SK-N-SH (cell line): ENCODE data around the gene NFATC3.

Experiments used
- FOSL2 ChIP-seq: IDR thresholded peaks from 2 replicates; pipeline ENCODE4 v1.4.0; 2012; ENCODE audit warnings: low read depth, mild to moderate bottlenecking, moderate library complexity, borderline replicate concordance
- NRF1 ChIP-seq: IDR thresholded peaks from 2 replicates; pipeline ENCODE4 v1.6.1; 2012; ENCODE audit warnings: low read depth, mild to moderate bottlenecking, low read length
- USF2 ChIP-seq: fragments of 150-350 bp; IDR thresholded peaks from 2 replicates; pipeline ENCODE4 v1.6.1; 2017; ENCODE audit warnings: antibody characterized with exemption, low read length, low read depth, borderline replicate concordance
- TF ChIP-seq, protein P1 (sequence below): fragments of 200-600 bp; sonication (generic); IDR thresholded peaks from 2 replicates; pipeline ENCODE4 v1.6.1; 2017; ENCODE audit warnings: antibody characterized with exemption, mild to moderate bottlenecking, moderate library complexity

- TF ChIP-seq NRF1 (no peak), FOSL2 (no peak), USF2 (no peak)
- TF ChIP-seq, protein P1, sequence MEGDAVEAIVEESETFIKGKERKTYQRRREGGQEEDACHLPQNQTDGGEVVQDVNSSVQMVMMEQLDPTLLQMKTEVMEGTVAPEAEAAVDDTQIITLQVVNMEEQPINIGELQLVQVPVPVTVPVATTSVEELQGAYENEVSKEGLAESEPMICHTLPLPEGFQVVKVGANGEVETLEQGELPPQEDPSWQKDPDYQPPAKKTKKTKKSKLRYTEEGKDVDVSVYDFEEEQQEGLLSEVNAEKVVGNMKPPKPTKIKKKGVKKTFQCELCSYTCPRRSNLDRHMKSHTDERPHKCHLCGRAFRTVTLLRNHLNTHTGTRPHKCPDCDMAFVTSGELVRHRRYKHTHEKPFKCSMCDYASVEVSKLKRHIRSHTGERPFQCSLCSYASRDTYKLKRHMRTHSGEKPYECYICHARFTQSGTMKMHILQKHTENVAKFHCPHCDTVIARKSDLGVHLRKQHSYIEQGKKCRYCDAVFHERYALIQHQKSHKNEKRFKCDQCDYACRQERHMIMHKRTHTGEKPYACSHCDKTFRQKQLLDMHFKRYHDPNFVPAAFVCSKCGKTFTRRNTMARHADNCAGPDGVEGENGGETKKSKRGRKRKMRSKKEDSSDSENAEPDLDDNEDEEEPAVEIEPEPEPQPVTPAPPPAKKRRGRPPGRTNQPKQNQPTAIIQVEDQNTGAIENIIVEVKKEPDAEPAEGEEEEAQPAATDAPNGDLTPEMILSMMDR = no peak
These were observed 8.6 kb upstream of the NFATC3 start for GRCh38 chr16:68076560-68076959.
